SW480 (cell line): ENCODE data around the gene PLCE1.
A peak's percentile ranks its signal among the peaks of the same experiment; 100 is the strongest.

Source experiments
- DNase-seq: peaks from one replicate; pipeline ENCODE4 v3.0.0-alpha.2; 2016; ENCODE audit warnings: low spot score

Gene PLCE1

GRCh38 chr10:93994438-93994801 is 689 bp downstream of the PLCE1 start:
- no peak for DNase-seq

GRCh38 chr10:93995182-93995581 is 1.5 kb downstream of the PLCE1 start:
- DNase-seq, result no peak

- DNase-seq, result peak; percentile 3
Measured at GRCh38 chr10:93995598-93996271, 2.0 kb downstream of the PLCE1 start.

- DNase-seq, result no peak
Measured at GRCh38 chr10:93996551-93996950, 2.8 kb downstream of the PLCE1 start.

DNA sequence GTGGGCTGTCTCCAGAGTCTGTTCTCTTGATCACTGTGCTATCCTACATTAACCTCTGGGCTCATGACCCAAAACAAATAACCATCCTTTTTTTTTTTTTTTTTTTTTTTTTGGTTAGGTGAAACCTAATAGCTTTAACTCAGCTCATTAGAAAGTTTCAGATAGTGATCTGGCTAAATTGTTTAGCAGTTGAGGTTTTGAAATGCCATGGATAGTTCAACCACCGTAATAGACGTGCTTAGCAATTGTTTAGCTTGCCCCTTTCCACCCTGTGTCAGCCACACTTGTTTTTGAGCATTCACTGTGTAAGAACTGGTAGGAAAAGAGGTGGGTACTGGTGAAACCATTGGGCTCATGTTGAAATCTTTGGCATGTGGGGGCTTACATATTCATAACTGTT is 3.8 kb downstream of the PLCE1 start:
- no peak for DNase-seq

GRCh38 chr10:93999401-93999851 is 5.7 kb downstream of the PLCE1 start:
- DNase-seq, result no peak

- DNase-seq, result no peak
Measured at GRCh38 chr10:94000638-94001415, 7.1 kb downstream of the PLCE1 start.

- DNase-seq, result no peak
Measured at GRCh38 chr10:94001416-94001810, 7.7 kb downstream of the PLCE1 start.

- DNase-seq, result no peak
Measured at GRCh38 chr10:94002156-94002555, 8.4 kb downstream of the PLCE1 start.

- DNase-seq, result no peak
Measured at GRCh38 chr10:94003488-94003887, 9.8 kb downstream of the PLCE1 start.

DNA sequence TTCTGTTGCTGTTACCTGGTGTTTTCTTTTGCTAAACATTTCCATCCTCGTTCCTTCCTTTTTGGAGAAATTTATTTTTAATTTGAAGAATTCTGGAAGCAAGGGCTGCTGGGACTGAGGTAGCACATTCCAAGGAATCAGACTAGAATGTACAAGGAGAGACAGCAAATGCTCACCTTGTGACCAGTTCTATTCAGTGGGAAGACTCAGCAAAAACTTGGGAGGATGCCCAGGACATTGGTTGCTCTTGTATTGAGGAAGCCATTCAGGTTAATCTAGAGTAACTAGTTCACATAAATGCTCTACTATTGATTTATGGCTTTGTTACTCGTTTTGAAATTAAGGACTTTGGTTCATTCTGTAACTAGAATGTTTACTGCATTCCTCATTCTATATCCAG is 11.3 kb downstream of the PLCE1 start:
- no peak for DNase-seq

DNA sequence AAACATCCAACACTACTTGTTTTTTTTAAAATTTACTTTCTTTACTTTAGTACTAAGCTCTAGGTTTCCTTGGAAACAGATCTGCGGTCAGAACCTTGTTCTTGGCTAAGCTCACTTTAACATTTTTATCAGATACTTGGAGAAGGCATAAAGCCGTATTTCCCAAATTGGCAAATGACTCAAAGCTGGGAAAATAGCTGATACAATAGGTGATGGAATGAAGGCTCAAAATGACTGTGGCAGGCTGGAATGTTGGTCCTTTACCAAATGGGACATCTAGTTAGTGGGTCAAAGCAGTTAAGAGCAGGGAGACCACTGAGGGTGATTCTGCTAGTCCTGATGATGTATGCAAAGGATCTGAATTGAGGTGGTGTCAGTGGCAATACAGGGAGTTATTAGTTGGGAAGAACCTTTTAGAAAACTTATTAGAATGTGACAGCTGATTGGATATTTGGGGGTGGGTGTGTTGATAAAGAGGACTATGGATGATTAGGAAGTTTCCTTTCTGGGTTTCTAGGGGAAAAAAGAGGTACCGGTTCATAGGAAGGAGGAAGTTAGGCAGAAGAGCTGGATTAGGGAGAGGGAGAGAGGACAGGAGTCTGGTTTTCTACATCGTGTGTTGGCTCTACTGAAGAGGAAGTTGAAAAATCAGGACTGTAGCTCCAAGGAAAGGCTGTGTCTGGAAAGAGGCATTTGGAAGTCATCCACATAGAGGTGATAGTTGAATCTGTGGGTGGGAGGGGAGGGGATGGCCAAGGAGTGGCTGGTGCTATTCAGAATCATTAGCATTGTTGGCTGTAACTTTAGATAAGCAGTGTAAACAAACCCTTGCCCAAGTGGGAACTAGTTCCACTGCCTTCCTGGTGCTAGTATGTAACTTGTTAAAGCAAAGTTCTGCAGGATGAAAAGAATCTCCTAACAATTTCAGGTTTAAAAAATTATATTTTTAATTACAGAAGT is 13.1 kb downstream of the PLCE1 start:
- DNase-seq, result no peak

DNA sequence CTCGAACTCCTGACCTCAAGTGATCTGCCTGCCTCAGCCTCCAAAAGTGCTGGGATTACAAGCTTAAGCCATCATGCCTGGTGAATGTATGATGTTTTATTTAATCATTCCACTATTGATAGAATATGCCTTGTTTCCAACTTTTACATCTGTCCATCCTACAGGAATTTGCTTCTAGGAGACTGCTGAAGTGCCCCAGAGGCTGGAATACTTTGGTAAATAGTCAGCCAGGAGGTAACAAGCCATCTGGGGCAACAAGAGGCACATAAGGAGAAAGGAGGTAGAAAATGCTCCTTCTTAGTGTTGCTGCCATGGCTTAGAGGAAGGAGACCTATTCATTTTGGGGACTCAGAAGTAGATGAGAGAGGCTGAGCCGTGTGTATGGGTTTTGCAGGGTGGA is 14.8 kb downstream of the PLCE1 start:
- DNase-seq, result no peak

DNA sequence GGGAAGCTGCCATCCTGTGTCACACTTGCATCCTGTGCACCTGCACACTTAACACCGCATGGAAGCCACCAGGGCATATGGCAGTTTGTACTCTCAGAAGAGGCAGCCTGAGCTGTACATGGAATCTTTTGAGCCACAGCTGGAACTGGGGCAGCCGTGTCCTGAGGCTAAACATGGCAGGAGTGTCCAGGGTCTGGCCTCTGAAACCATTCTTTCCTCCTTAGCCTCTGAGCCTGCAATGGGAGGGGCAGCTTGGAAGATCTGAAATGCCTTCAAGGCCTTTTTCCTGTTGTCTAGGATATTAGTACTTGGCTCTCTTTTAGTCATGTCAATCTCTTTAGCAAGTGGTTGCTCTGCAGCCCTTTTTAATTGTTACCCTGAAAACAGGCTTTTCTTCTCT is 16.4 kb downstream of the PLCE1 start:
- no peak for DNase-seq

- no peak for DNase-seq
Measured at GRCh38 chr10:94010886-94011285, 17.2 kb downstream of the PLCE1 start.

GRCh38 chr10:94011296-94011695 is 17.6 kb downstream of the PLCE1 start:
- DNase-seq, result no peak

GRCh38 chr10:94012834-94013233 is 19.1 kb downstream of the PLCE1 start:
- DNase-seq, result no peak

GRCh38 chr10:94013331-94013760 is 19.6 kb downstream of the PLCE1 start:
- no peak for DNase-seq

GRCh38 chr10:94014304-94014703 is 20.6 kb downstream of the PLCE1 start:
- no peak for DNase-seq

- DNase-seq, result no peak
Measured at GRCh38 chr10:94016727-94017714, 23.3 kb downstream of the PLCE1 start.

DNA sequence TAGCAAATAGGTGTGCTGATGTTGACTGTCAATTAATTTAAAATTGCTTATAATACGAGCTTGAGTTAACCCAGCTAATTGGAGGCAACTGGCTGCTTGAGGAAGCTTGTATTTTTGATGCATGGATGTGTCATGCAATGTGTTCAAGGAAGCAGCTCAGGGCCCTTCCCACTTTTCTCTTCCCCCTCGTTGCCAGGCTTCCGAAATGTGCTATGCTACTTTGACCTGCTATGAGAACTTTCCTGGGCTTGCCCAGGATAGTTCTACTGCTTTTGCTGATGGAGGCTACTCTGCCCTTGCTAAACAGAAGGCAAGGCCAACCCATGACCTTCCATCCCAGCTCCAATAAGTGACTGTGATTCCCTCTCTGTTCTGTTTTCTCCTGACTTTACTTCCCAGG is 24.4 kb downstream of the PLCE1 start:
- DNase-seq, result no peak
